GM18502 (cell line): ENCODE measurements around the gene CLK4.

ENCODE experiments used
- ATAC-seq: cut with Tn5 transposase; IDR thresholded peaks from one replicate; pipeline ENCODE4 v1.9.1; 2021; ENCODE audit warnings: mild to moderate bottlenecking; ENCODE audit not compliant: unreplicated experiment, poor library complexity

Gene CLK4

DNA sequence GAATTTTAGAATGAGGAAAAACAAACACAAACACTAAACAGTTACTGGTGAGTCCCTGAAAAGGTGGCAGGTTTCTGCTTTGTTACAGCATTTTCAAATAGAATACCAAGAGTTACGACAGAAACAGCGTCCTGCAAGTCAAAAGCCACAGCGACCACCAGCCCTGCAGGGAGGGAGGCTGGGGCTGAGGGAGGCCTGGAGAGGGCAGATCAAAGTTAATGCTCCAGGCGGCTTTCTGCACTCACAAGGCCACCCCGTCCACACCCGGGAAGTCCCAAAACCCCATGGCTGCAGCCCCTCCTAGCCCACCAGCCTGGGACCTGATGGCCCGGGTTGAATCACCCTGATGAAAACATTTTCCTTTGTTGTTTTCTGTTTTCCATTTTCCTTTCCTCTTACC lies 65.9 kb downstream of the CLK4 start:
- no peak for ATAC-seq

DNA sequence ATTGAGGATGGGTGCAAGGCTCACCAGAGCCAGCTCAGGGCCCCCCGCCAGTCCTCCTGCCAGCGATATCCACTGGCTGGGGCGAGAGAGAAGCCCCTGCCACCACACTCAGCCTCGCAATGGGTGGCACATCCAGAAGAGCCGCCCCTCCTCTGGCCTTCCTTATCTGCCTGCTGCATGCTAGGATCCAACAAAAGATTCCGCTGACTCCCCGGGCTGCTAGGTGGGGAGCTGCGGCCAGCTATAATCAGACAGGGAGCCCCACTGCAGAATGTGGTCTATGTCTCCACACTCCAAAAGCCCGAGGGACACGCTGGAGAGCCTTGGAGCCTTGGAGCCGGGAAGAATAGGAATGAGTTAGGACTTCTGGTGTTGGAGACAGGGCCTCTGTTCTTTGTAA lies 69.4 kb downstream of the CLK4 start:
- no peak for ATAC-seq

DNA sequence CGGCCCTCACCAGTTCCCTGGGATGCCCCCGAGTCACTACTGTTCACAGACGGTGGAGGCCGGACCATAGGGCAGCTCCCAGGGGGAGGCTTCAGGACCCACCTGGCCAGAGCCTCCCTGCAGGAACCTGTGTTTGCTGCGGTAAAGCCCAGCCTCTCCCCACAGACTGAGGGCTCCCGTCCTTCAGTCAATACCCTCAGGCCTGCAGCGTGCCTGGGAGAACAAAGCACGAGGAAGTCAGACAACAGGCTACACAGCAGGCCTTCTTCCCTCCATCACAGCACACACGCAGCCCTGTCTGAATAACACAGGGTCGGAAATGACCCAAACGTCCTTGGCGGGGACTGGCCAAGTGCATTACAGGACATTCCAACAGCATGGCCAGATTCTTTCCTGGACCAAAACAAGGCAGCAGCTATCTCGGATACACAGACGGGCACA lies 71.1 kb downstream of the CLK4 start:
- ATAC-seq = no peak

DNA sequence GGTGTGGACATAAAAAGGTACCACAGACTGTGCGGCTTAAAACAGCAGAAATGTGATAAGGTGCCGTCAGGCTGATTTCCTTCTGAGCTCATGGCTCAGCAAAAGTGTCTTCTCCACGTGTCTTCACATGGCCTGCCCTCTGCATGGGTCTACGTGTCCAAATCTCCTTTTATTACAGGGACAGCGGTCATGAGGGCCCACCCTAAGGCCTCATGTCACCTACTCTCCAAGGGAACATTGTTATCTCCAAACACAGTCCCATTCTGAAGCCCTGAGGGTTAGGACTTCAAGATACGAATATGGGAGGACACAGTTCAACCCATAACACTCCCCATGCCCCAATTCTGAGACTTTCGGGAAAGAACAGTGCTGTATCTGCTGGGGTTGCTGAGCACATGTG lies 71.8 kb downstream of the CLK4 start:
- ATAC-seq = no peak

DNA sequence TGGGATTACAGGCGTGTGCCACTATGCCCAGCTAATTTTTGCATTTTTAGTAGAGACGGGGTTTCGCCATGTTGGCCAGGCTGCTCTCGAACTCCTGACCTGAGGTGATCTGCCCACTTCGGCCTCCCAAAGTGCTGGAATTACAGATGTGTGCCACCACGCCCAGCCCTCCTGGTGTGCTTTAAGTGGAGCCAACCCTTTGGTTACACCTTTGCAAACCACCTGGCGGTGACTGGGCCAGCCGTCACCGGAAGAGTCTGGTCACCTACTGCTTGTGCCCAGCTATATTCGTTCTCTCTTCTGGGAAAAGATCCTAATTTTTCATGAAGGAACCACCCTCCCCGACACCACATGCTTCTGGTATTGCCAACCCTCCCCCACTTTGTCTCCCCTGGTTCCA lies 72.5 kb downstream of the CLK4 start:
- no peak for ATAC-seq

DNA sequence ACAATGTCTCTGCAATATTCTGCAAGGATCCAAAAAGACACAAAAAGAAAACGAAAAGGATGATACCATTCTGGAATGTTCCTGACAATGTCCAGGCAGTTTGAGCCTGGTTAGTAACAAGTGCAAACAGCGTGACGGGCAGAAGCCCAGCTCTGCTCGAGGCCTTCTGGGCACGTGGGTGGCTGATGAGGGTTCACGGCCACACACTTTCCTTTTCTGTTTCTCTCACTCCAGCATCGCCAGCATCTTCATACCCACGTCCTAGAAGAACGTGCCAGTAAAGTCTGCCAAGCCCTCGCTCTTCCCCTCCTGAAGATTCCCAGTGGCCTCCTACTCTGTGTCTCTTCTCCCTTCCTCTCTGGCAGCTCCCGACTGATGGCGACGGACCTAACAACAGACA lies 73.3 kb downstream of the CLK4 start:
- ATAC-seq = no peak
